Activated CD4-positive, alpha-beta T cell treated with anti-CD3 and anti-CD28 coated beads for 4 hours (primary cell): ENCODE data around the gene NCF4.

Experiments
- DNase-seq, 2 donors: peaks; one replicate each; pipeline ENCODE4 v3.0.0-alpha.2; 2020

Gene NCF4

DNA sequence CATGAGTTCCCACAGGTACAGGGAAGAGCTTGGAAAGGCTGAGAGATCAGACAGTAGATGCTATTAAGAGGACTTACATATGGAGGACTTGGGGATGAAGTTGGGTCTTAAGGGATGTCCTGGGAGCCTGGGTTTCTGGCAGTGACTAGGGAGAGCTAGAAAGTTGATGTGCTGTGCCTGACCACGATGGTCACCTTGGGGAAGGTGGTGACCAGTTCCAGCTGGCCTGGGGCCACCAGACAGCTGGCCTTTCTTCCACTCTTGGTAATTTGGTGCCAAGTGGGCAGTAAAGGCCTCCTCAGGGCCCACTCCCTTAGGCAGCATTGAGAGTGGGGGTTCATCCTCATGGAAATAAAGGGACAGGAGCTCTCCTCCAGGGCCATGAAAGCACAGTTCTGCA is 38.7 kb downstream of the NCF4 start:
- DNase-seq = no peak

- DNase-seq = no peak
These were observed 39.4 kb downstream of the NCF4 start for GRCh38 chr22:36900225-36900624.

GRCh38 chr22:36900880-36901279 is 40.1 kb downstream of the NCF4 start:
- no peak for DNase-seq

DNA sequence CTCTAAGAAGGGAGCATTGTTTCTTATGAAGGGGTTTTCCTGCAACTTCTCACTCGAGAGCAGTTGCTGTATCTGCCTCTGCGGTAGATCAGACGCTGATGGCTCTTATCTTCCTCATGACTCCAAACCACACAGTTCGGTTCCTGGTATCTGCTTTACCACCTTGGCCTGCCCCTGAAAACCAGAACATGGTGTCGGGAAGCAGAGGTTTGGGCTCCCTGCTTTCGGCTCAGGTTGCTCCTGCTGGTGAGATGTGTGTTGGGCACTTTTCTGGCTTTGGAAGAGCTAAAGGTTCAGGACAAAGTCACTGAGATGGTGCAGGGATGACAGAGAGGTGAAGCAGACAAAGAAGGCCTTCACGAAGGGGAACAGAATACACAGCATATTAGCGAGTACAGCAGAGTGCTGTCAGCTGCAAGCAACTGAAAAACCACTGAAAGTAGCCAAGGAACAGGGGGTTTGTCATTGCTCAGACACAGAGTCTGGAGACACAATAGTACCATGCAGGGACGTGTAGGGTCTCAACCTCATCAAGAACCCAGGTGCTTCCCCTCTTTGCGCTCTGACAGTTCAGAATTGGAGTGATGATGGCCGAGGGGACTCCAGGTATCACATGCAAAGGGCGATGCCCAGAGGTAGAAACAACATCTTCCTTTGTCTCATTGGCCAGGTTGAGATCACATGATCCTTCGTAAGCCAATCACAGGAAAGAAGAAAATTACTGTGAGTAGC is 40.8 kb downstream of the NCF4 start:
- no peak for DNase-seq

DNA sequence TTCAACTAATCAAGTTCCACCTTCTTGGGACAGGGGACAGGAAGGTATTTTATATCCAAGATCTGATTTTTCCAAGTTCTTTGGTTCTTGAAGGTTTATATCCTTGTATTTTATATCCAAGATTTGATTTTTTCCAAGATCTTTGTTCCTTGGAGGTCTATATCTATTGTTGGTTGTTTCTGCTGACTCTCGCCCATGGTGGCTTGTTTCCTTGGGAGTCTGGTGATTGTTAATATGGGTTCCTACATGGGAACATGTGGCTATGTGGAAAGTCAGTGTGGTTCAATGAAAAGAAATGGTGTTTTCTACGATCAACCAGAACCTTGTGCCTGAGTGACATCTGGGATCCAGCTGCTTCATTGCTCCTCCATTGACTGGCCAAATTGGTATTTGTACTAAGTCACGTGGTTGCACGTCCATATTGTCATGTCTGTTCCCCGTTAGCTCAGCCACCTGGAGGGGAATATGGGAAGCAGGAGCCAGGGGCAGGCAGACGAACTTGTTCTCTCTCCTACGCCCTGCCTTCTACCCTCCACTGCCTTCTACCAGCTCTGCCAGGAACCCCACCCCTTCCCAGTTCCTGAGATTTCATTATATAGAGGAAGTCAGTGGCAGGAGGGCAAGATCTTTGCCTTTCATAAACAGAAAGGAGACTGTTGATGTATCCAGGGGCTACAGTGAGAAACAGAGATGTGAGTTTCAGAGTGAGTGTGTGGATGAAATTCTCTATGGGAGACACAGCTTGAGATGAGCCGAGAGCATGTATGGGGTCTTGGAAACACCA is 41.5 kb downstream of the NCF4 start:
- no peak for DNase-seq

- no peak for DNase-seq
These were observed 43.6 kb downstream of the NCF4 start for GRCh38 chr22:36904260-36904880.

DNA sequence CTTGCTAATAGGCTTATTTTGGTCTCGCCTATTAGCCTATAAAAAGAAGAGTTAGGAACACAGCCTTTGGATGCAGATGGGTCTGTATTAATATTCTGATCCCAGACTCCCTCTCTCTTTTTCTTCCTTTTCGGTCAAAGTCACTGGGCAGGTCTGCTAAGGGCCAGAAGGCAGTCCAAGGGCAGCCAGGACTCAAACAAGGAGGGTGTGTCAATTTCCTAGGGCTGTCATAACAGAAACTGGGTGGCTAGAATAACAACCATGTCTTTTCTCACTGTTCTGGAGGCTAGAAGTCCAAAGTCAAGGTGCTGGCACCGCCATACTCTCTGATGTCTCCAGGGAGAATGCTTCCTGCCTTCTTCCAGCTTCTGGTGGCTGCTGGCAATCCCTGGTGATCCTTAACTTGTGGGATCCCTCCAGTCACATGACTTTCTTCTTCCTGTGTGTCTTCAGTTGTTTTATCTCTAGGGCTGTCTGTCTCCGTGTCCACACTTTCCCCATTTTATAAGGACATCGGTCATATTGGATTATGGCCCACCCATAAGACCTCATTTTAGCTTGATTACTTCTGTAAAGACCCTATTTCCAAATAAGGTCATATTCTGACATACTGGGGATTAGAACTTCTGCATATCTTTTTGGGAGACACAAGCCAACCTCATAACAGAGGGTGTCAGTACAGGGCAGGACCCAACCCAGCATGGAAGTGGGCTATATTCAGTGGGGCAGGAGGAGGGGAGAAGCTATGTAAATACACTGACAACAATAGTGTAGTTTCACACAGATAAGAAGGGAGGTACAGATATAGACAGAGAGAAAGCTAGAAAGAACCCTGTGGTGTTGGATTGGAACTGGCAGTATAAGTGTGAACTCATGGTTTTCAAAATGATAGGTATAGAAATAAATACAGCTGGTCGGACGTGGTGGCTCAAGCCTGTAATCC is 46.7 kb downstream of the NCF4 start:
- DNase-seq = no peak

DNA sequence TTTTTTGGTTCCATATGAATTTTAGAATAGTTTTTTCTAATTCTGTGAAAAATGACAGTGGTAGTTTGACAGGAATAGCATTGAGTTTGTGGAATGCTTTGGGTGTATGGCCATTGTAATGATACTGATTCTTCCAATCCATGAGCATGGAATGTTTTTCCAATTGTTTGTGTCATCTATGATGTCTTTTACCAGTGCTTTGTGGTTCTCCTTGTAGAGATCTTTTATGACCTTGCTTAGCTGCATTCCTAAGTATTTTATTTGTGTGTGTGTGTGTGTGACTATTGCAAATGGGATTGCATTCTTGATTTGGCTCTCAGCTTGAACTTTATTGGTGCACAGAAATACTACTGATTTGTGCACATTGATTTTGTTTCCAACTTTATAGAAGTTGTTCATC is 49.7 kb downstream of the NCF4 start:
- no peak for DNase-seq

- DNase-seq = no peak
These were observed 51.3 kb downstream of the NCF4 start for GRCh38 chr22:36911887-36912661.

DNA sequence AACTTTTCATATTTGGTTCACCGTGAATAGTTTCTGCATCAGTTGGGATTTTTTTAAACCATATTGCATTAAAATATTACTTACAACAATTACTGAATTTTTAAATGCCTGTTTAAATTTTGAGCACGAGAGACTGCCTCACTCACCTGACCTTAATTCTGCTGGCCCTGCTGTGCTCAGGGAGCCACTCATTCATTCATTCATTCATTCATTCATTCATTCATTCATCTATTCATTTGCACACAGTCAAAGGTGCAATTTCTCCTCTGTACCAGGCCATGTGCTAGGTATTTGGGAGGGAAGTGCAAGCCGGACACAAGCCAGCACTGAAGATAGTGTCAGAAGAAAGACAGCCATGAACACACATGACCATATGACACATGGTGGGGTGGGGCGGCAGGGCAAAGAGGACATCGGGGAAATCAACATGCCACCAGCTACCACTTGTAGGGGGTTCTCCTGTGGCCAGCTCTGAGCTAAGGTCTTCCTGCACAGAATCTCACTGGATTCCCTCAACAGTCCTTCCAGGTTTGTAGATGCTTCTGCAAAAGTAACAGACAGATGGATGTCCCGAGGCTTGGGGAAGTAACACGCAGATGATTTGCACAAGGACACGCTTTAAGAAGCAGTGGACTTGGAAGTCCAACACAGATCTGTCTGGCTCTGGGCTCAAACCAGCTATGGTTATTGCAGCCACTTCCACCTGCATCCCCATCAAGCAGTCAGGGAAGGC is 52.1 kb downstream of the NCF4 start:
- no peak for DNase-seq

DNA sequence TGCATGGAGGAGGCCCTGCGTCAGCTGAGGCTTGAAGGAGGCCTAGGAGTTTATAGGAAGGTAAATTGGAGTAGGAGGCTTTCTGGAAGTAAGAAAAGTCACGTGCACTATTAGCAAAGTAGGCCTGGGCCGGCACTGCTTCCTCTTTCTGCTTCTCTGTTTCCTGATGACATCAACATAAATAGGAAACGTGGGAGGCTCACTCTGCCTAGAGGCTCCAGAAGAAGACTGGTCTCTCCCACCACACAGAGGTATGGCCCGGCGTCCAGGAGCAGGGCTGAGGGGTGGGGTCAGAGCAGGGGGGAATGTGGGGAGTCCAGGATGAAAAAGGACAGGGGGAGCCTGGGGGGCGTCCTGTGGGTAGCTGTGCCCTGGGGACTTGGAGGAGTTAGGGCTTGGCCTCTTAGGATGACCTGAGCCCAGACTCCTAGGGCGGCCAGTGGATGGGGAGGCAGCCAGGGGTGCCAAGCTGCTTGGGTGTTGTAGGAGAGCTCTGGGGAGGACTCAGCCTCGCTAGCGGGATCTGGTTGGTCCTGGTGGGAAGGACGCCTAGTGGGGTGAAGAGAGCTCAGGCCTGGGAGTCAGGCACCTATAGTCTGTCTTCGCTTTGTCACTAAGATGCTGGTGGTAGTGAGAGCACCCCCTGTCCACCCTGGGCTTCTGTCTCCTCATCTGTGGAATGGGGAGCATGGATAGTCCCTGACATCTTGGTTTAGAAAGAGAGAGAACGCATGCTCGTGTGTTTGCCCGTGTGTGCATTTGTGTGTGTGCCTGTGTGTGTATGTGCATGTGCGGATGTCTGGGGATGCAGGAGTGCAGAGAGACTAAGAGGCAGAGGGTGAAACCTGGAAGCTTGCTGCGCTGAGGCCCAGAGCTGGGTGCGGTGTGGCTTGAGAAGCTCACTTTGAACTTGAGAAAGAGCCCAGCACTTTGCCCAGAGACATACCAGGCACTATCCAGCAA is 52.9 kb downstream of the NCF4 start, which contains the start of gene CSF2RB:
CSF2RB (plus strand) TSS at position 202 of the 963 bp plus-strand sequence. CDS start 8,580 bp downstream, outside the sequence.
- no peak for DNase-seq

- DNase-seq = no peak
These were observed 53.6 kb downstream of the NCF4 start for GRCh38 chr22:36914390-36914752.

GRCh38 chr22:36916034-36916433 is 55.2 kb downstream of the NCF4 start:
- DNase-seq = no peak

DNA sequence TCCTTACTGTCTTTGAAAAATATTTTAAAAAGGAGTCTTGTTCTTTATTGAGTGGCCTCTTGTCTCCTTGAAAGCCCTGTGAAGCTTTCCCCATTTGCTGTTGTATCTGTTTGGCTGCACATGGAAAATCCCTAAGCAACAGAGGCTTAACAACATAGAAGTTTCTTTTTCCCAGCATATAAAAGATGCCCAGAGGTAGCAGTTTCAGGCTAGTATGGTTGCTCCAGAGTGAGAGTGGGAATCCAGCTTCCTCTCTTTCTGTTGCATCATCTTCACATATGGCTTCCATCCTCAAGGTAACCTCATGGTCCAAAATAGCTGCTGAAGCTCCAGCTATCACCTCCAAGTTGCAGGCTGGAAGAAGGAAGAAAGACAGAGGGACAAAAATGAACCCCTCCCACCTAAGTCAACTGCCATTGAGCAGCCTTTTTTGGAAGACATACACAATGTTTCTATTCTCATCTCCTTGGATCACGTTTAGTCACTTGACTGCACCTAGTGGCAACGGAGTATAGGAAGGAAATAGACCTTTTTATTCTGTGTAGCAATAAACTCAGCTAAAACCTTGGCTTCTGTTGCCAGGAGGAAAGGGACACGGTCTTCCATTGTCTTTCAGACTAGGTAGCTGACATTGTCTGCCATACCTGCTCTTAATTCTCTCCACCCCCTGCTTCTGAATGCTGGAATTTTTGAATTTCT is 57.9 kb downstream of the NCF4 start:
- no peak for DNase-seq

- no peak for DNase-seq
These were observed 60.7 kb downstream of the NCF4 start for GRCh38 chr22:36921309-36922104.

DNA sequence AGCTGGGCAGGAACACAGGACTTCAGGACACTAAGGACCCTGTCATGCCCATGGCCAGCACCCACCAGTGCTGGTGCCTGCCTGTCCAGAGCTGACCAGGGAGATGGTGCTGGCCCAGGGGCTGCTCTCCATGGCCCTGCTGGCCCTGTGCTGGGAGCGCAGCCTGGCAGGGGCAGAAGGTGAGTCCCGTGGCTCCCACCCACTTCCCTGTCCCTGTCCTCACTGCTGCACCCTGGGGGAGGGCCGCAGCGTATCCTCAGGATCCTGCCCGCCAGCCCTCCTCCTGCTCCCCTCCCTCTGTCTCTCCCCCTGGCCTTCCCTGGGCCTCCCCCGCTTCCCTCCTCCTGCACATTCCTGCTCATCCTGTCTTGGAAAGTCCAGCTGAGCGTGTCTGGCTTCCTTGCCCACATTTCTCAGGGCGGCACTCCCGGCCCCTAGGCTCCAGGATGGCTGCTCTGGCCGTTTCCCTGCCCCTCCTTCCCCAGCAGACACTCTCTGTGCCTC is 61.4 kb downstream of the NCF4 start:
- DNase-seq = no peak

GRCh38 chr22:36922711-36923110 is 61.9 kb downstream of the NCF4 start:
- no peak for DNase-seq

GRCh38 chr22:36923131-36923788 is 62.5 kb downstream of the NCF4 start:
- no peak for DNase-seq
